ENCODE data around the gene PGAM4.

- TF ChIP-seq, protein P1, sequence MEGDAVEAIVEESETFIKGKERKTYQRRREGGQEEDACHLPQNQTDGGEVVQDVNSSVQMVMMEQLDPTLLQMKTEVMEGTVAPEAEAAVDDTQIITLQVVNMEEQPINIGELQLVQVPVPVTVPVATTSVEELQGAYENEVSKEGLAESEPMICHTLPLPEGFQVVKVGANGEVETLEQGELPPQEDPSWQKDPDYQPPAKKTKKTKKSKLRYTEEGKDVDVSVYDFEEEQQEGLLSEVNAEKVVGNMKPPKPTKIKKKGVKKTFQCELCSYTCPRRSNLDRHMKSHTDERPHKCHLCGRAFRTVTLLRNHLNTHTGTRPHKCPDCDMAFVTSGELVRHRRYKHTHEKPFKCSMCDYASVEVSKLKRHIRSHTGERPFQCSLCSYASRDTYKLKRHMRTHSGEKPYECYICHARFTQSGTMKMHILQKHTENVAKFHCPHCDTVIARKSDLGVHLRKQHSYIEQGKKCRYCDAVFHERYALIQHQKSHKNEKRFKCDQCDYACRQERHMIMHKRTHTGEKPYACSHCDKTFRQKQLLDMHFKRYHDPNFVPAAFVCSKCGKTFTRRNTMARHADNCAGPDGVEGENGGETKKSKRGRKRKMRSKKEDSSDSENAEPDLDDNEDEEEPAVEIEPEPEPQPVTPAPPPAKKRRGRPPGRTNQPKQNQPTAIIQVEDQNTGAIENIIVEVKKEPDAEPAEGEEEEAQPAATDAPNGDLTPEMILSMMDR (conservative IDR thresholded peaks at IDR 0.05), result no peak
- TF ChIP-seq ZFX (IDR thresholded peaks at IDR 0.05), result no peak
Measured at GRCh38 chrX:77975755-77976154, 6.3 kb upstream of the PGAM4 start.

Data from C4-2B (cell line).